ENCODE measurements around the gene TMEM201. TPM values are rescaled to one million over a fixed set of nuclear protein-coding genes. Genes with fewer than 3 reads are reported as not detected.

The TMEM201 gene
- total RNA-seq, 1 donor from 2014 or later: 36.7 TPM

DNA sequence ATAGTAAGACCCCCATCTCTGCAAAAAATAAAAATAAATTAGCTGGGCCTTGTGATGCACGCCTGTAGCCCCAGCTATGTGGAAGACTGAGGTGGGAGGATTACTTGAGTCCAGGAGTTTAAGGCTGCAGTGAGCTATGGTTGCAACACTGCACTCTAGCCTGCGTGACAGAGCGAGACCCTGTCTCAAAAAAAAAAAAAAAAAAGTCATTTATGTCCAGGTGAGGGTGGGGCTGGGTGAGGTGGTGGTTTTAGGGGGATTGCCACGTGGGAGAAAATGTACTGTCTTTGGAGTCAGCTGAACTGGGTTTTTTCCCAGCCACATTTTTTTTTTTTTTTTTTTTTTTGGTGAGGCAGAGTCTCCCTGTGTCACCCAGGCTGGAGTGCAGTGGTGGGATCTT lies 69.5 kb downstream of the TMEM201 start:
- H3K4me1 Mint-ChIP-seq (ENCODE audit: low read depth): peaks cover 72% of the 10 kb centered on the region
- H3K4me3 Mint-ChIP-seq: peak overlapping the region; percentile 77
- intact Hi-C loops (cut with micrococcal nuclease): loop anchor here (10.0 kb wide), 2 partner anchors 363 to 423 kb away; partner anchors contain the start of genes H6PD and SPSB1

GRCh38 chr1:9659328-9659727 lies 70.6 kb downstream of the TMEM201 start:
- H3K36me3 Mint-ChIP-seq (ENCODE audit: low read depth): peaks cover 45% of the 10 kb centered on the region

More for the DNA sequence above, 69.5 kb downstream of the TMEM201 start:
- Mint-ChIP-seq H3K27me3 (ENCODE audit: insufficient read depth) (no peaks in the 10 kb centered on the region), H3K36me3 (ENCODE audit: low read depth) (peaks cover 53% of the 10 kb centered on the region), H3K9me3 (no peaks in the 10 kb centered on the region), H3K27ac (peak overlapping the region; percentile 97)
- DNase-seq (ENCODE audit: low spot score): no peak

GRCh38 chr1:9663257-9663656 lies 74.5 kb downstream of the TMEM201 start:
- H3K4me3 Mint-ChIP-seq: no peak overlapping the region
- H3K27ac Mint-ChIP-seq: no peak overlapping the region
- intact Hi-C loops (cut with micrococcal nuclease): no loop called here
- H3K9me3 Mint-ChIP-seq: no peaks in the 10 kb centered on the region
- H3K27me3 Mint-ChIP-seq (ENCODE audit: insufficient read depth): no peaks in the 10 kb centered on the region
- H3K4me1 Mint-ChIP-seq (ENCODE audit: low read depth): peaks cover 50% of the 10 kb centered on the region
- no peak for DNase-seq (ENCODE audit: low spot score)
- peaks cover 44% of the 10 kb centered on the region for H3K36me3 Mint-ChIP-seq (ENCODE audit: low read depth)

More at GRCh38 chr1:9659328-9659727, 70.6 kb downstream of the TMEM201 start:
- intact Hi-C loops (cut with micrococcal nuclease): loop anchor here (10.0 kb wide), 2 partner anchors 365 to 425 kb away; partner anchors contain the start of genes H6PD and SPSB1
- peak overlapping the region; percentile 26 for H3K4me3 Mint-ChIP-seq
- no peak for DNase-seq (ENCODE audit: low spot score)
- peaks cover 68% of the 10 kb centered on the region for H3K4me1 Mint-ChIP-seq (ENCODE audit: low read depth)
- no peaks in the 10 kb centered on the region for H3K9me3 Mint-ChIP-seq
- no peaks in the 10 kb centered on the region for H3K27me3 Mint-ChIP-seq (ENCODE audit: insufficient read depth)
- peak overlapping the region; percentile 44 for H3K27ac Mint-ChIP-seq

Other genes starting within 250 kb of the TMEM201 start
- gene SLC25A33, start 49.4 kb upstream of the TMEM201 start, total RNA-seq: 12.5 and 13.5 TPM in 2 replicates
- 287 and 291 TPM in 2 replicates for gene PIK3CD, start 62.8 kb downstream of the TMEM201 start, total RNA-seq
- gene CLSTN1, start 235.1 kb downstream of the TMEM201 start, total RNA-seq: 48.0 and 48.6 TPM in 2 replicates